GM23248 (cell line): ENCODE data around the gene MEF2A.

ENCODE experiments used
- EZH2 ChIP-seq: fragments of 200-600 bp; sonication (generic); IDR thresholded peaks from 2 replicates; pipeline ENCODE4 v1.6.1; 2018; ENCODE audit warnings: antibody characterized with exemption, mild to moderate bottlenecking; ENCODE audit not compliant: insufficient read depth, poor library complexity, severe bottlenecking
- EZH2phosphoT487 ChIP-seq: fragments of 200-600 bp; sonication (generic); IDR thresholded peaks from 2 replicates; pipeline ENCODE4 v1.6.1; 2018; ENCODE audit warnings: antibody characterized with exemption, moderate library complexity, mild to moderate bottlenecking, low read depth; ENCODE audit not compliant: insufficient read depth

GRCh38 chr15:99545605-99546004 is 20.2 kb upstream of the MEF2A start:
- TF ChIP-seq EZH2 (no peak), EZH2phosphoT487 (no peak)
